ENCODE results near the gene EFNA5. TPM values are rescaled to one million over a fixed set of nuclear protein-coding genes. Genes with fewer than 3 reads are reported as not detected.

The EFNA5 gene
- polyA plus RNA-seq, 1 donor (not counting 4 experiments of a cell fraction or from before 2014, with no cell fraction given): 4.8 TPM

- peak overlapping the region; percentile 54 for H3K27ac ChIP-seq (ENCODE audit: control insufficient read depth, insufficient read depth, low read length)
- H3K27me3 ChIP-seq (ENCODE audit: control insufficient read depth, extremely low read depth, insufficient read depth, low read length): no peaks in the 10 kb centered on the region
- H3K4me3 ChIP-seq (ENCODE audit: control insufficient read depth in 2 of 3, extremely low read depth in 1 of 3, insufficient read depth in 2 of 3, low read depth in 1 of 3, low read length in 3 of 3): no peak overlapping the region
- DNase-seq (ENCODE audit: low read depth, low spot score) (no peak), FAIRE-seq (peak; percentile 87)
- TF ChIP-seq EZH2 (IDR thresholded peaks at IDR 0.05; ENCODE audit: low read length) (no peak), CTCF (optimal IDR thresholded peaks at IDR 0.05 in 1 of 3, IDR thresholded peaks at IDR 0.05 in 1 of 3, conservative IDR thresholded peaks at IDR 0.05 in 1 of 3; ENCODE audit: extremely low read depth in 1 of 3, insufficient read depth in 2 of 3, low read length in 3 of 3) (no peak)
- H4K20me1 ChIP-seq (ENCODE audit: control insufficient read depth, extremely low read depth, insufficient read depth, low read length): no peaks in the 10 kb centered on the region
- H2AFZ ChIP-seq (ENCODE audit: control insufficient read depth, low read length): no peak overlapping the region
- no peaks in the 10 kb centered on the region for H3K9me3 ChIP-seq (ENCODE audit: control insufficient read depth, low read depth, low read length)
- H3K4me2 ChIP-seq (ENCODE audit: control insufficient read depth, extremely low read depth, insufficient read depth, low read depth, low read length): peak overlapping the region; percentile 54
- dilution Hi-C loops (cut with MboI; ENCODE audit: extremely low pct_ligation_motif_present, low sequenced_read_pairs): no loop called here
- H3K9ac ChIP-seq (ENCODE audit: control insufficient read depth, extremely low read depth, insufficient read depth, low read length): peak overlapping the region; percentile 24
- no peaks in the 10 kb centered on the region for H3K9me1 ChIP-seq (ENCODE audit: control insufficient read depth, extremely low read depth, insufficient read depth, low read length)
- no peaks in the 10 kb centered on the region for H3K36me3 ChIP-seq (ENCODE audit: control insufficient read depth in 2 of 2, extremely low read depth in 1 of 2, insufficient read depth in 2 of 2, low read length in 2 of 2)
- H3K79me2 ChIP-seq (ENCODE audit: control insufficient read depth, insufficient read depth, low read length): no peaks in the 10 kb centered on the region
- peaks cover 55% of the 10 kb centered on the region for H3K4me1 ChIP-seq (ENCODE audit: control insufficient read depth, extremely low read depth, insufficient read depth, low read length)
Observed at GRCh38 chr5:107478068-107478641, 192.6 kb downstream of the EFNA5 start.

DNA sequence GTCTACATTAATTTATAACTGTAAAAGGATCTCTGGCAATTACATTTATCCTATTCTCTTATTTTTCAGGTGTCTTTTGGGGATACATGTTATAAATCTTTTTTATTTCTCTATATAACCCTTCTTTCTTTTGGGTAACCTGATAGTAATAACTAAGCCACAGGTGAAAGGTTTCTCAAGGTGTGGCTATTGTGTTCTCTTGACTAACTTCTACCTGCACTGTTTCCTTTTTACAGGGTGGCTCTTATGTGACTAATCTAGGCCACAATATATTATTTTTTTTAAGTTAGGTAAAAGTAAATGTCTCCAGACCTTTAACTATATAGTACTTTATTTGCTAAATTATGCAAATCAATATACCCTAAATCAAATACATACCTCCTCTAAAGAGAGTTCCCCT lies 193.2 kb downstream of the EFNA5 start:
- no peaks in the 10 kb centered on the region for H3K79me2 ChIP-seq (ENCODE audit: control insufficient read depth, insufficient read depth, low read length)
- H4K20me1 ChIP-seq (ENCODE audit: control insufficient read depth, extremely low read depth, insufficient read depth, low read length): no peaks in the 10 kb centered on the region
- no peak overlapping the region for H3K4me3 ChIP-seq (ENCODE audit: control insufficient read depth in 2 of 3, extremely low read depth in 1 of 3, insufficient read depth in 2 of 3, low read depth in 1 of 3, low read length in 3 of 3)
- no peaks in the 10 kb centered on the region for H3K27me3 ChIP-seq (ENCODE audit: control insufficient read depth, extremely low read depth, insufficient read depth, low read length)
- no peak overlapping the region for H2AFZ ChIP-seq (ENCODE audit: control insufficient read depth, low read length)
- no peak for DNase-seq (ENCODE audit: low read depth, low spot score)
- dilution Hi-C loops (cut with MboI; ENCODE audit: extremely low pct_ligation_motif_present, low sequenced_read_pairs): no loop called here
- peak overlapping the region; percentile 54 for H3K4me2 ChIP-seq (ENCODE audit: control insufficient read depth, extremely low read depth, insufficient read depth, low read depth, low read length)
- FAIRE-seq: no peak
- TF ChIP-seq CTCF (optimal IDR thresholded peaks at IDR 0.05 in 1 of 3, IDR thresholded peaks at IDR 0.05 in 1 of 3, conservative IDR thresholded peaks at IDR 0.05 in 1 of 3; ENCODE audit: extremely low read depth in 1 of 3, insufficient read depth in 2 of 3, low read length in 3 of 3) (no peak), EZH2 (IDR thresholded peaks at IDR 0.05; ENCODE audit: low read length) (no peak)
- H3K36me3 ChIP-seq (ENCODE audit: control insufficient read depth in 2 of 2, extremely low read depth in 1 of 2, insufficient read depth in 2 of 2, low read length in 2 of 2): no peaks in the 10 kb centered on the region
- peak overlapping the region; percentile 24 for H3K9ac ChIP-seq (ENCODE audit: control insufficient read depth, extremely low read depth, insufficient read depth, low read length)
- H3K4me1 ChIP-seq (ENCODE audit: control insufficient read depth, extremely low read depth, insufficient read depth, low read length): peaks cover 62% of the 10 kb centered on the region
- no peaks in the 10 kb centered on the region for H3K9me3 ChIP-seq (ENCODE audit: control insufficient read depth, low read depth, low read length)
- H3K27ac ChIP-seq (ENCODE audit: control insufficient read depth, insufficient read depth, low read length): peak overlapping the region; percentile 54
- no peaks in the 10 kb centered on the region for H3K9me1 ChIP-seq (ENCODE audit: control insufficient read depth, extremely low read depth, insufficient read depth, low read length)

All from keratinocyte (primary cell).